ENCODE measurements around the gene PALLD.

DNA sequence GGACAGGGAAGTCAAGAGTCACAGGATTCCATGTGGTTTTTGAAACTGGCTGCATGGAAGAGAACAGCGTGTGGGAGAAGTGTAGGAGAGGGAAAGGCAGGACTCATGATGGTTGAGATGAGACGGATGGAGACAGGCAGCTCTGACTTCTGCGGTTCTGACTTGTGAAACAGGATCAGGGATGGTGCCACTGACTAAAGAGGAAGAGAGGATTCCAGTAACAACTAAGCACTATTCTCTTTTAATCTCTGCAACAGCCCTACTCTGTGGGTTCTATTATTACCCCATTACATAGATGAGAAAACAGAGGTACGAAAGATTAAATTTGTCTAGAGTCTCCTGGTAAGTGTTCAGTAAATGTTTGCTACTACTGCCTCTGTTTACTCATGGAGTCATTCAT, 356.9 kb downstream of the PALLD start:
- TF ChIP-seq CTCF (IDR thresholded peaks at IDR 0.05) (no peak), EZH2phosphoT487 (IDR thresholded peaks at IDR 0.05) (no peak)
